ENCODE data around the gene DCTN4.

- TF ChIP-seq POLR2AphosphoS5 (IDR thresholded peaks at IDR 0.05) (no peak), CTCF (IDR thresholded peaks at IDR 0.05) (no peak)
Measured at GRCh38 chr5:150703762-150704161, 55.1 kb downstream of the DCTN4 start.

Data from gastroesophageal sphincter (tissue), 3 donors.